PC-3 (cell line): Measurements from ENCODE around the gene ZMPSTE24. TPM values are rescaled to one million over a fixed set of nuclear protein-coding genes. Genes with fewer than 3 reads are reported as not detected.

Experiments
- total RNA-seq: library from RNA; depleted of rRNA; stranded (reverse); fragments of >200 nt; gene quantifications from 2 replicates; pipeline ENCODE4 v1.2.3, GENCODE V29; 2014; rRNA removed

ZMPSTE24 gene
- total RNA-seq, 1 experiment from 2014 or later = 76.1 TPM

Other genes with a start within 250 kb of the ZMPSTE24 start
- gene CAP1, start 217.5 kb upstream of the ZMPSTE24 start, total RNA-seq = 214 and 243 TPM in 2 replicates
- gene PPT1, start 161.0 kb upstream of the ZMPSTE24 start, total RNA-seq = 63.9 and 72.9 TPM in 2 replicates
- gene RLF, start 96.8 kb upstream of the ZMPSTE24 start, total RNA-seq = 14.7 and 15.1 TPM in 2 replicates
- not detected in 2 replicates for gene TMCO2, start 10.3 kb upstream of the ZMPSTE24 start, total RNA-seq
- 4.4 and 7.0 TPM in 2 replicates for gene COL9A2, start 59.0 kb downstream of the ZMPSTE24 start, total RNA-seq
- gene SMAP2, start 115.5 kb downstream of the ZMPSTE24 start, total RNA-seq = 48.1 and 51.0 TPM in 2 replicates
- 2.5 and 3.0 TPM in 2 replicates for gene ZFP69B, start 192.2 kb downstream of the ZMPSTE24 start, total RNA-seq
- 0.15 TPM in 1 of 2 replicates, not detected in the other for gene ZFP69, start 219.1 kb downstream of the ZMPSTE24 start, total RNA-seq